ENCODE measurements around the gene NGLY1. TPM values are rescaled to one million over a fixed set of nuclear protein-coding genes. Genes with fewer than 3 reads are reported as not detected.

The NGLY1 gene
- total and polyA plus RNA-seq, 10 of the 15 experiments (the other 5 are each of a cell fraction or from before 2014, with no cell fraction given), result 29.8 to 73.5 (median 47.0) TPM

- RAD21 ChIA-PET (ENCODE audit: unreplicated experiment), result no interaction called here
- H3K4me1 ChIP-seq (ENCODE audit: control insufficient read depth, insufficient read depth, low read length), result no peaks in the 10 kb centered on the region
- 52% methylated on average over 3 of the region's 6 CpGs for WGBS (ENCODE audit: insufficient coverage, insufficient replicate concordance, low lambda C conversion rate, missing lambda C conversion rate)
- CTCF ChIA-PET, result no interaction called here
- in situ Hi-C loops (cut with MboI) (no loop called here), intact Hi-C loops (cut with micrococcal nuclease; ENCODE audit: unreplicated experiment) (no loop called here)
- DNase-seq (ENCODE audit: low read depth, low spot score) (no peak), ATAC-seq (no peak), FAIRE-seq (no peak)
- H3K4me3 ChIP-seq, result no peak overlapping the region
- POLR2A ChIA-PET, result no interaction called here
- SMC1A ChIA-PET (ENCODE audit: uncharacterized antibody, unreplicated experiment), result no interaction called here
- H2AFZ ChIP-seq (ENCODE audit: control insufficient read depth, low read depth, low read length), result no peak overlapping the region
- H3K4me2 ChIP-seq (ENCODE audit: control insufficient read depth, insufficient read depth), result no peak overlapping the region
- H4K20me1 ChIP-seq (ENCODE audit: control insufficient read depth, insufficient read depth), result no peaks in the 10 kb centered on the region
- H3K27me3 ChIP-seq (replicated peaks in 1 of 2; ENCODE audit: control insufficient read depth in 2 of 2, insufficient read depth in 2 of 2, low read length in 1 of 2), result no peaks in the 10 kb centered on the region
- no peaks in the 10 kb centered on the region for H3K36me3 ChIP-seq (ENCODE audit: control insufficient read depth in 2 of 2, insufficient read depth in 2 of 2, low read length in 1 of 2)
- H3K9me3 ChIP-seq (replicated peaks; ENCODE audit: control insufficient read depth, insufficient read depth, low read length), result no peaks in the 10 kb centered on the region
- no TSS peak for BruUV-seq (replicated peaks)
- H3K9ac ChIP-seq (ENCODE audit: control insufficient read depth, insufficient read depth, low read length), result no peak overlapping the region
- H3K27ac ChIP-seq (ENCODE audit: control insufficient read depth, insufficient read depth), result no peak overlapping the region
- H3K79me2 ChIP-seq (ENCODE audit: control insufficient read depth, insufficient read depth, low read length), result no peaks in the 10 kb centered on the region
- TF ChIP-seq CEBPZ (IDR thresholded peaks at IDR 0.05; ENCODE audit: low read depth, low read length) (no peak), YBX1 (IDR thresholded peaks at IDR 0.05) (no peak), PRDM15 (CRISPR knock-in tag; IDR thresholded peaks at IDR 0.05) (no peak), LARP7 (IDR thresholded peaks at IDR 0.05) (no peak), CUX1 (IDR thresholded peaks at IDR 0.05; ENCODE audit: insufficient replicate concordance, low read depth, low read length) (no peak), SIX5 (IDR thresholded peaks at IDR 0.05; ENCODE audit: low read depth, low read length, severe bottlenecking) (no peak), BRCA1 (IDR thresholded peaks at IDR 0.05; ENCODE audit: low read depth, low read length) (no peak), RB1 (IDR thresholded peaks at IDR 0.05; ENCODE audit: borderline replicate concordance) (no peak), EED (IDR thresholded peaks at IDR 0.05; ENCODE audit: low read depth) (no peak), EP300 (IDR thresholded peaks at IDR 0.05; ENCODE audit: borderline replicate concordance in 1 of 2, control insufficient read depth in 1 of 2, low read depth in 2 of 2, low read length in 2 of 2) (no peak), NBN (IDR thresholded peaks at IDR 0.05) (no peak)
Measured at GRCh38 chr3:25679642-25680302, 103.5 kb downstream of the NGLY1 start.

All from GM12878 (cell line).